Neural crest cell (in vitro differentiated cells): Measurements from ENCODE around the gene C14orf180. TPM values are rescaled to one million over a fixed set of nuclear protein-coding genes. Genes with fewer than 3 reads are reported as not detected.

Source experiments
- DNase-seq: peaks from one replicate; pipeline ENCODE4 v3.0.0; 2021; ENCODE audit warnings: low read depth, mixed read lengths, low spot score
- H3K27ac Mint-ChIP-seq: one replicate; pipeline ENCODE4 v1.8.0; 2021; ENCODE audit warnings: mild to moderate bottlenecking, mixed read lengths; ENCODE audit not compliant: unreplicated experiment
- H3K27me3 Mint-ChIP-seq: 2 replicates; pipeline ENCODE4 v1.8.0; 2021; ENCODE audit warnings: low read depth, mild to moderate bottlenecking, mixed read lengths
- H3K36me3 Mint-ChIP-seq: 2 replicates; pipeline ENCODE4 v1.8.0; 2021; ENCODE audit warnings: low read depth, mild to moderate bottlenecking, mixed read lengths
- H3K4me1 Mint-ChIP-seq: 2 replicates; pipeline ENCODE4 v1.8.0; 2021; ENCODE audit warnings: mixed read lengths
- H3K4me3 Mint-ChIP-seq: one replicate; pipeline ENCODE4 v1.8.0; 2021; ENCODE audit warnings: mild to moderate bottlenecking, mixed read lengths
- H3K9me3 Mint-ChIP-seq: 2 replicates; pipeline ENCODE4 v1.8.0; 2021; ENCODE audit warnings: mixed read lengths
- total RNA-seq: library from RNA; stranded (reverse); gene quantifications from 2 replicates; pipeline ENCODE4 v1.2.1, GENCODE V29; 2021
- TF ChIP-seq, protein P1 (sequence below): fragments of 200-600 bp; sonication (generic); conservative IDR thresholded peaks from 2 replicates; pipeline ENCODE4 v1.5.0; 2021; ENCODE audit warnings: antibody characterized with exemption, mild to moderate bottlenecking

Gene C14orf180
- total RNA-seq, 1 donor from 2014 or later, result not detected

DNA sequence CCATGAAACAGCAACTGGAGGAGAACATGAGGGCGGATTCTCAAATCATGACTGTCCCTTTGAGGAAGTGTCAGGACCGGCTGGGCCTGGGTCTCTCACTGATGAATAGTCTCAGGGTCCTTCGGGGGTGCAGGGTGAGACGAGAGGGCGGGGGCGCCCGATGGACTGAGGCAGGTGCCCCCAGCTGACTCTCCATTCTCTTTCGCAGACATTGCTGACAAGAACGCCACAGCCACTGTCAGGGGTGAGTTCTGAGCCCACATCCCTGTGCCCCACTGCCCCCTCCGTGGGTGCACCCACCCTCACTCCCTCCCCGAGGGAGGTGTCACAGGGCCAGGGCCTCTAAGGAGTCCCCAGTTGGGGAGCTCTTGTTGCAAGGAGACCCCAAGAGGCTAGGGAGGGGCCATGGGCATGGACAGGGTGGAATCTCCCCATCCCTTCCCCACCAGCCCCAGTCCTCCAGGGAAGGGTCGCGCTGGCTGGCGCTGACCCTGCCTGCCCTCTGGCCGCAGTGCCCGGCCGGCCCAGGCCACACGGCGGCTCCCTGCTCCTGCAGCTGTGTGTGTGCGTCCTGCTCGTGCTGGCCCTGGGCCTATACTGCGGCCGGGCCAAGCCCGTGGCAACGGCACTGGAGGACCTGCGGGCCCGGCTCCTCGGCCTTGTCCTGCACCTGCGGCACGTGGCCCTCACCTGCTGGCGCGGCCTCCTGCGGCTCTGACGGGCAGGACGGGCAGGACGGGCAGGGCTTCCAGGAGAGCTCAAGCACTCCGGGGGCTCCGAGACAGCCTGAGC lies 8.7 kb downstream of the C14orf180 start:
- DNase-seq, result no peak
- TF ChIP-seq, protein P1, sequence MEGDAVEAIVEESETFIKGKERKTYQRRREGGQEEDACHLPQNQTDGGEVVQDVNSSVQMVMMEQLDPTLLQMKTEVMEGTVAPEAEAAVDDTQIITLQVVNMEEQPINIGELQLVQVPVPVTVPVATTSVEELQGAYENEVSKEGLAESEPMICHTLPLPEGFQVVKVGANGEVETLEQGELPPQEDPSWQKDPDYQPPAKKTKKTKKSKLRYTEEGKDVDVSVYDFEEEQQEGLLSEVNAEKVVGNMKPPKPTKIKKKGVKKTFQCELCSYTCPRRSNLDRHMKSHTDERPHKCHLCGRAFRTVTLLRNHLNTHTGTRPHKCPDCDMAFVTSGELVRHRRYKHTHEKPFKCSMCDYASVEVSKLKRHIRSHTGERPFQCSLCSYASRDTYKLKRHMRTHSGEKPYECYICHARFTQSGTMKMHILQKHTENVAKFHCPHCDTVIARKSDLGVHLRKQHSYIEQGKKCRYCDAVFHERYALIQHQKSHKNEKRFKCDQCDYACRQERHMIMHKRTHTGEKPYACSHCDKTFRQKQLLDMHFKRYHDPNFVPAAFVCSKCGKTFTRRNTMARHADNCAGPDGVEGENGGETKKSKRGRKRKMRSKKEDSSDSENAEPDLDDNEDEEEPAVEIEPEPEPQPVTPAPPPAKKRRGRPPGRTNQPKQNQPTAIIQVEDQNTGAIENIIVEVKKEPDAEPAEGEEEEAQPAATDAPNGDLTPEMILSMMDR, result no peak
- H3K27ac Mint-ChIP-seq, result no peak overlapping the region
- no peaks in the 10 kb centered on the region for H3K36me3 Mint-ChIP-seq
- peaks cover 3% of the 10 kb centered on the region for H3K27me3 Mint-ChIP-seq
- H3K9me3 Mint-ChIP-seq, result no peaks in the 10 kb centered on the region
- no peak overlapping the region for H3K4me3 Mint-ChIP-seq
- peaks cover 16% of the 10 kb centered on the region for H3K4me1 Mint-ChIP-seq

DNA sequence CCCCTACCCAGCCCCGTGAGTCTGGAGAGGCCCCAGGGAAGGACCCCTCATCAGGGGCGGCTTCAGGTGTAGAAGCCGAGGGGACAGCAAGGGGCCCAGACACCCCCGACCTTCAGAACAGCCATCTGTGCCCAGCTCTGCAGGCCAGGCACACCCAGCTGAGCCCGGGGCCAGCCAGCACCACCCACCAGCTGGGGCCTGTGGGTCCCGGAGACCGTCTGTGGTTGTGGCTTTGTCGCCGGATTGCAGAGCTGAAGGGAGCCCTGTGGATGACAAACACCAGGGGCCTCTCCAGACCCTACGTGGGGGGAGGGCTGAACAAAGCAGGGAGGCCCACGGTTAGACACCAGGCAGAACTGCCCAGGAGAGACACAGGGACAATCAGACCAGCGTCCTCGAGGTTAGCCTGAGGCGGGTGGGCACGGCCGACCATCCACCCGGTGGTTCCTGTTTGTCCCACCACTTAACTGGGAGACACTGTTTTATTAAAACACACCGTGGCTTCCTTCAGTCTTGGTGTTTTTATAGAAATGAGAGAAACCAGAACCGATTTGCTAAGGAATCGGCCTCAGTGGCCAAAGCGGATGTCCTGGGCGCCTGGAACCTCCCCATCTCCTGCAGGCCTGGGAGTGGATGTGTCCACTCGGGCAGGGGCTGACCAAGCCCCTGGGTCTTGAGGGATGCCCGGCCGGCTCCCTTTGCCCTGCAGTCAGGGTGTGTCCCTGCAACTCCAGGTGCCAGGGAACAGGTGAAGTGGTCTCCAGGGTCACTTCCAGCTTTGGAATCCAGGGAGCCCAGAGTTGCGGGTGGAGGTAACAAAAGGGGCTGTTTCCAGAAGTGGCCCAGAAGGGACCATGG lies 10.0 kb downstream of the C14orf180 start:
- H3K9me3 Mint-ChIP-seq, result no peaks in the 10 kb centered on the region
- DNase-seq, result no peak
- H3K4me1 Mint-ChIP-seq, result peaks cover 11% of the 10 kb centered on the region
- TF ChIP-seq, protein P1, result no peak
- H3K27ac Mint-ChIP-seq, result no peak overlapping the region
- H3K27me3 Mint-ChIP-seq, result peaks cover 3% of the 10 kb centered on the region
- H3K36me3 Mint-ChIP-seq, result no peaks in the 10 kb centered on the region
- no peak overlapping the region for H3K4me3 Mint-ChIP-seq

DNA sequence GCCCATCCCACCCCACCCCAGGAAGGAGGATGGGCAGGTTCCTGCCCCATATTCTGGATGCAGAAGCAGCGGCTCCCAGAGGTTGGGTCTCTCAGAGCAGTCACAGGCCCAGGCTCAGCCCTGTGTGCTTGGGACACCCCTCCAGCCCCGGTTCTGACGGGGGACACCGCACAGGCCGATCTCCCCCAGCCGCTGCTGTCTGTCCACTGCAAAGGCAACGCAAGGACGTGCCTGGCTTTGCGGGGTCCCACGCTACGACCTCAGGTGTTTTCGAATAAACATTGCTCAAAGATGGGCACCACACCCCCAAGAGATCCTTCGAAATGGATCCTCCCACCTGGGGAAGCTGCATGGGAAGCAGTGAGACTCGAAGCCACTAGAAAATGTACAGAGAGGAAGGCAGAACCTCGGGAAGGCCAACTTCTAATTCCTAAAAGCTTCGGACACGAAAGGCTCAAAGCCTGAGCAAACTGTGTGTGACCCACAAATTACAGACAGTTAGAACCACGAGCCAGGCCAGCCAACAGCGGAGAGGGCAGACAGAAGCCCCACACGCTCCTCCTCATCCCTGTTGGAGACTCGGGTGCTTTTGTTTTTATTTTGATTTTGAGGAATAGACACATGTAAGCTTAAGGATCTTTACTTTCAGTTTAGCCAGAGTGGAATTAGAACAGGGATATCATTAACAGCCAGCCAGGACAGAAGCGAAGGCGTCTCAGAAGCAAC lies 10.8 kb downstream of the C14orf180 start:
- Mint-ChIP-seq H3K9me3 (no peaks in the 10 kb centered on the region), H3K36me3 (no peaks in the 10 kb centered on the region), H3K27me3 (peaks cover 3% of the 10 kb centered on the region), H3K4me3 (no peak overlapping the region), H3K27ac (no peak overlapping the region), H3K4me1 (peaks cover 11% of the 10 kb centered on the region)
- no peak for DNase-seq
- TF ChIP-seq, protein P1, result no peak

DNA sequence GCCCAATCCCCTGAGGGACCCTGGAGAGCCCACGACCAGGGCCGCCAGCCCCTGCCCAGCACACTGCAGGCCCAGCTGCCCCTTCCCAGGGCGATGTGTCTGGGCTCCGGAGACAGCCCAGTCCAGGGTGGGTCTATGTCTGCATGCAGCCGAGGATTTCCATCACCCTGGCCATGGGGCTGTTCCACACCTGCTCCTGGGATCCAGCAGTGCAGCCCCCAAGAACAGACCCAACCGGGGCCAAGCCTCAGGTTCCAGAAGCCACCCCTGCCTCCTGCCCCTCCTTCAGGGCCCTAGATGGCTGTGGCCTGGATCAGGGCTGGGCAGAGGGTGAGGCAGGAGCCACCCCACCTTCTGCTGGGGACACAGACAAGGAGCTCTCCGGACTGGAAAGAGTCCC lies 11.5 kb downstream of the C14orf180 start:
- peaks cover 3% of the 10 kb centered on the region for H3K27me3 Mint-ChIP-seq
- TF ChIP-seq, protein P1, result no peak
- no peak overlapping the region for H3K4me3 Mint-ChIP-seq
- no peak overlapping the region for H3K27ac Mint-ChIP-seq
- H3K36me3 Mint-ChIP-seq, result no peaks in the 10 kb centered on the region
- DNase-seq, result no peak
- peaks cover 5% of the 10 kb centered on the region for H3K4me1 Mint-ChIP-seq
- H3K9me3 Mint-ChIP-seq, result no peaks in the 10 kb centered on the region

DNA sequence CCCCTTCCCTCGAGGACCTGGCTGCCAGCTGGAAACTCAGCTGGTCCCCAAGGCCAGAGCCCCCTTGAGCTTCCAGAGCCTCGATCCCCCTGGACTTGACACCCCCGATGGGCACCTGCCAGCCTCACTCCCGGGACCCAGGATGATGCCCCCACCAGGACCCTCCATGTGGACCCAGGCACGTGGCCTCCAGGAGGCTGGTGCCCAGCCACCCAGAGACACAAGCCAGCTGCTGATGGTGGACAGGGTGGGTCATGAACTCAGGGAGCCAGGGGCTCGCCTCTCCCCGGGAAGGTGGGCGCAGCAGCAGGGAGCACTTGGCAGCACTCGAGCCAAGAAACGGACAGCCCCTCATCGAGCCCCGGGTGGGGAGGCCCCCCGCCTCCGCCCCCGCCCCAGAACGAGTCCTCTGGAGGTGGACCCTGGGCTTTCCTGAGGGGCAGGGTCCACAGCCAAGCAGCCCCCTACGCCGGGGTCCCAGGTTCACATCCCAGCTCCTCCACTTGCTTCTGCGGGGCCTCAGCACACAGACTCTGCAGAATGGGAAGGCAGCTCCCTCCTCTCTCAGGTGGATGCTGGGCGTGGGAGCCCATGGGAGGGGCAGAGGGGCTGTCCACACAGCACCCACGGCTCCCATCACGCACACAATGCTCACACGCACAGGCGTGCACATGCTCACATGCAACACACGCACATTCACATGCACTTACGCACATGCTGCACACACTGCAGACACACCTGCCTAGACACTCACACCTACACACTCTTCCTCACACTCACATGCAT lies 12.1 kb downstream of the C14orf180 start:
- Mint-ChIP-seq H3K4me3 (no peak overlapping the region), H3K4me1 (peaks cover 4% of the 10 kb centered on the region), H3K27ac (no peak overlapping the region), H3K27me3 (peaks cover 3% of the 10 kb centered on the region), H3K9me3 (no peaks in the 10 kb centered on the region), H3K36me3 (no peaks in the 10 kb centered on the region)
- TF ChIP-seq, protein P1, result no peak
- DNase-seq, result no peak
